Measurements from ENCODE around the gene PTPN4.

DNA sequence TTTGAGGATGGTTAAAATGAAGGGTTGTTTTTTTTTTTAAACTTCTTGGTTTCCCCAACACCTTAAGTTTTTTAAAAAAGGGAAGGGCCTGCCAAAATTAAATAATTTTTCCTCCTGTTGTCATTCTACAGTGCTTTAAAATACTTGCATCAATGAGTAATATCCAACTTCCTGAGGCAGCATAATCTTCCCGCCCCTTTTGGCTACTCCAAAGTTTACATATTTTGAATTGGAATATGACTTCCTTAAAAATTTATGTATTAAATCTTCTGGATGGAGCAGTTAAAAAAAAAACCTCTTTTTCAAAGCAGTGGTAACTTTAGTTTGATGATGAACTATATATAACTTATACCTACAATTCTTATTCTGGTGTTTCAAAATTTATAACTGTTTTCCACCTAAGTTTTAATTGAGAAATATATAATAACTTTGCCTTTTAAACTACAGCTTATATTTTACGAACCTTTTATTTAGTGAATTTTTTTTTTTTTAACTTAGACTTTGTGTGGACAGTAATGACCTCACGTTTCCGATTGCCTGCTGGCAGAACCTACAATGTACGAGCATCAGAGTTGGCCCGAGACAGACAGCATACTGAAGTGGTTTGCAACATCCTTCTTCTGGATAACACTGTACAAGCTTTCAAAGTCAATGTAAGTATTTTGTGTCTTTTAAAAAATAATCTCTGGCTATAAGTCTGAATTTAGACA, 49.8 kb downstream of the PTPN4 start:
- TF ChIP-seq TEAD4 (IDR thresholded peaks at IDR 0.05) (no peak), EP300 (IDR thresholded peaks at IDR 0.05; ENCODE audit: borderline replicate concordance) (no peak), NFIC (IDR thresholded peaks at IDR 0.05) (no peak), TCF12 (IDR thresholded peaks at IDR 0.05; ENCODE audit: low read depth) (no peak), RAD21 (IDR thresholded peaks at IDR 0.05; ENCODE audit: low read depth) (no peak), EGR1 (IDR thresholded peaks at IDR 0.05) (no peak), FOXM1 (IDR thresholded peaks at IDR 0.05; ENCODE audit: borderline replicate concordance, low read depth) (no peak), TAF1 (IDR thresholded peaks at IDR 0.05; ENCODE audit: low read depth) (no peak)
- TF ChIP-seq, protein P1, sequence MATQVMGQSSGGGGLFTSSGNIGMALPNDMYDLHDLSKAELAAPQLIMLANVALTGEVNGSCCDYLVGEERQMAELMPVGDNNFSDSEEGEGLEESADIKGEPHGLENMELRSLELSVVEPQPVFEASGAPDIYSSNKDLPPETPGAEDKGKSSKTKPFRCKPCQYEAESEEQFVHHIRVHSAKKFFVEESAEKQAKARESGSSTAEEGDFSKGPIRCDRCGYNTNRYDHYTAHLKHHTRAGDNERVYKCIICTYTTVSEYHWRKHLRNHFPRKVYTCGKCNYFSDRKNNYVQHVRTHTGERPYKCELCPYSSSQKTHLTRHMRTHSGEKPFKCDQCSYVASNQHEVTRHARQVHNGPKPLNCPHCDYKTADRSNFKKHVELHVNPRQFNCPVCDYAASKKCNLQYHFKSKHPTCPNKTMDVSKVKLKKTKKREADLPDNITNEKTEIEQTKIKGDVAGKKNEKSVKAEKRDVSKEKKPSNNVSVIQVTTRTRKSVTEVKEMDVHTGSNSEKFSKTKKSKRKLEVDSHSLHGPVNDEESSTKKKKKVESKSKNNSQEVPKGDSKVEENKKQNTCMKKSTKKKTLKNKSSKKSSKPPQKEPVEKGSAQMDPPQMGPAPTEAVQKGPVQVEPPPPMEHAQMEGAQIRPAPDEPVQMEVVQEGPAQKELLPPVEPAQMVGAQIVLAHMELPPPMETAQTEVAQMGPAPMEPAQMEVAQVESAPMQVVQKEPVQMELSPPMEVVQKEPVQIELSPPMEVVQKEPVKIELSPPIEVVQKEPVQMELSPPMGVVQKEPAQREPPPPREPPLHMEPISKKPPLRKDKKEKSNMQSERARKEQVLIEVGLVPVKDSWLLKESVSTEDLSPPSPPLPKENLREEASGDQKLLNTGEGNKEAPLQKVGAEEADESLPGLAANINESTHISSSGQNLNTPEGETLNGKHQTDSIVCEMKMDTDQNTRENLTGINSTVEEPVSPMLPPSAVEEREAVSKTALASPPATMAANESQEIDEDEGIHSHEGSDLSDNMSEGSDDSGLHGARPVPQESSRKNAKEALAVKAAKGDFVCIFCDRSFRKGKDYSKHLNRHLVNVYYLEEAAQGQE (IDR thresholded peaks at IDR 0.05; ENCODE audit: low read depth) = no peak
- TF ChIP-seq, protein P2, sequence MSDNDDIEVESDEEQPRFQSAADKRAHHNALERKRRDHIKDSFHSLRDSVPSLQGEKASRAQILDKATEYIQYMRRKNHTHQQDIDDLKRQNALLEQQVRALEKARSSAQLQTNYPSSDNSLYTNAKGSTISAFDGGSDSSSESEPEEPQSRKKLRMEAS (IDR thresholded peaks at IDR 0.05) = no peak
